ENCODE results near the gene CLBA1.
"Not testable (repeated sequence)": the region's sequence is repeated elsewhere in the genome, so short reads cannot be mapped to it uniquely, and the experiment has no call there.

CLBA1 gene

GRCh38 chr14:104945986-104946965, 39.3 kb upstream of the CLBA1 start:
- DNase-seq (ENCODE audit: low read depth in 2 of 2); H3K4me3 ChIP-seq (replicated peaks in 1 of 2; ENCODE audit: low read depth in 2 of 2, low read length in 2 of 2): not testable (repeated sequence)

DNA sequence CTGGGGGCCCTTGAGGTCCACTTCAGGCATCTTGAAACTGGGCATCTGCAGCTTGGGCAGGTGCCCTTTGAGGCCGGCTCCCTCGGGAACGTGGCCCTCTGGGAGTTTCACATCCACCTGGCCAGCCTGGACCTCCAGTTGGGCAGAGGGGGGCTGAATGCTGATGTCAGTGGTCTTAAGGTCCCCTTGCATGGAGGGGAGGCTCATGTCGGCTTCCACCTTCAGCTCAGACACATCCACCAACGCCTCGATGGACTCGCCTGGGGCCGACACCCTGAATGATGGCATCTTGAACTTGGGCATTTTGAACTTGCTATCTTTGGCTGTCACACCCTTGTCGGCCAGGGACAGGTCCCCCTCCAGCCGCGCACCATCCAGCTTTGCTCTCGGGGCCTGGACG, 38.4 kb upstream of the CLBA1 start:
- H3K4me3 ChIP-seq (replicated peaks in 1 of 2; ENCODE audit: low read depth in 2 of 2, low read length in 2 of 2); DNase-seq (ENCODE audit: low read depth in 2 of 2): not testable (repeated sequence)

DNA sequence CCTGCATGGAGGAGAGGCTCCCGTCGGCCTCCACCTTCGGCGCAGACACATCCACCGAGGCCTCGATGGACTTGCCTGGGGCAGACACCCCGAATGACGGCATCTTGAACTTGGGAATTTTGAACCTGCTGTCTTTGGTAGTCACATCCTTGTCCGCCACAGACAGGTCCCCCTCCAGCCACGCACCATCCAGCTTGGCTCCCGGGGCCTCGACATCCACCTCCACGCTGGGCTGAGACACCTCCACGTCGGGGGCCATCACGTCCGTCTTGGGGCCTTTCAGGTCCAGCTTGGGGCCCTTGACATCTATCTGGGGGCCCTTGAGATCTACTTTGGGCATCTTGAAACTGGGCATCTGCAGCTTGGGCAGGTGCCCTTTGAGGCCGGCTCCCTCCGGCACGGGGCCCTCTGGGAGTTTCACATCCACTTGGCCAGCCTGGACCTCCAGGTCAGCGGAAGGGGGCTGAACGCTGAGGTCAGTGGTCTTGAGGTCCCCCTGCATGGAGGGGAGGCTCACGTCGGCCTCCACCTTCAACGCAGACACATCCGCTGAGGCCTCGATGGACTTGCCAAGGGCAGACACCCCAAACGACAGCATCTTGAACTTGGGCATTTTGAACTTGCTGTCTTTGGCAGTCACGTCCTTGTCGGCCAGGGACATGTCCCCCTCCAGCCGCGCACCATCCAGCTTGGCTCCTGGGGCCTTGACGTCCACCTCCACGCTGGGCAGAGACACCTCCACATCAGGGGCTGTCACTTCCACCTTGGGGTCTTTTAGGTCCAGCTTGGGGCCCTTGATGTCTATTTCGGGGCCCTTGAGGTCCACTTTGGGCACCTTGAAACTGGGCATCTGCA, 37.5 kb upstream of the CLBA1 start:
- DNase-seq (ENCODE audit: low read depth in 2 of 2); H3K4me3 ChIP-seq (replicated peaks in 1 of 2; ENCODE audit: low read depth in 2 of 2, low read length in 2 of 2): not testable (repeated sequence)

- no peak overlapping the region for H3K4me3 ChIP-seq (replicated peaks in 1 of 2; ENCODE audit: low read depth in 2 of 2, low read length in 2 of 2)
- TF ChIP-seq, protein P1, sequence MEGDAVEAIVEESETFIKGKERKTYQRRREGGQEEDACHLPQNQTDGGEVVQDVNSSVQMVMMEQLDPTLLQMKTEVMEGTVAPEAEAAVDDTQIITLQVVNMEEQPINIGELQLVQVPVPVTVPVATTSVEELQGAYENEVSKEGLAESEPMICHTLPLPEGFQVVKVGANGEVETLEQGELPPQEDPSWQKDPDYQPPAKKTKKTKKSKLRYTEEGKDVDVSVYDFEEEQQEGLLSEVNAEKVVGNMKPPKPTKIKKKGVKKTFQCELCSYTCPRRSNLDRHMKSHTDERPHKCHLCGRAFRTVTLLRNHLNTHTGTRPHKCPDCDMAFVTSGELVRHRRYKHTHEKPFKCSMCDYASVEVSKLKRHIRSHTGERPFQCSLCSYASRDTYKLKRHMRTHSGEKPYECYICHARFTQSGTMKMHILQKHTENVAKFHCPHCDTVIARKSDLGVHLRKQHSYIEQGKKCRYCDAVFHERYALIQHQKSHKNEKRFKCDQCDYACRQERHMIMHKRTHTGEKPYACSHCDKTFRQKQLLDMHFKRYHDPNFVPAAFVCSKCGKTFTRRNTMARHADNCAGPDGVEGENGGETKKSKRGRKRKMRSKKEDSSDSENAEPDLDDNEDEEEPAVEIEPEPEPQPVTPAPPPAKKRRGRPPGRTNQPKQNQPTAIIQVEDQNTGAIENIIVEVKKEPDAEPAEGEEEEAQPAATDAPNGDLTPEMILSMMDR (IDR thresholded peaks at IDR 0.05; ENCODE audit: low read depth, low read length) = no peak
- no peak for DNase-seq (ENCODE audit: low read depth in 2 of 2)
Observed at GRCh38 chr14:104948736-104949031, 36.9 kb upstream of the CLBA1 start.

DNA sequence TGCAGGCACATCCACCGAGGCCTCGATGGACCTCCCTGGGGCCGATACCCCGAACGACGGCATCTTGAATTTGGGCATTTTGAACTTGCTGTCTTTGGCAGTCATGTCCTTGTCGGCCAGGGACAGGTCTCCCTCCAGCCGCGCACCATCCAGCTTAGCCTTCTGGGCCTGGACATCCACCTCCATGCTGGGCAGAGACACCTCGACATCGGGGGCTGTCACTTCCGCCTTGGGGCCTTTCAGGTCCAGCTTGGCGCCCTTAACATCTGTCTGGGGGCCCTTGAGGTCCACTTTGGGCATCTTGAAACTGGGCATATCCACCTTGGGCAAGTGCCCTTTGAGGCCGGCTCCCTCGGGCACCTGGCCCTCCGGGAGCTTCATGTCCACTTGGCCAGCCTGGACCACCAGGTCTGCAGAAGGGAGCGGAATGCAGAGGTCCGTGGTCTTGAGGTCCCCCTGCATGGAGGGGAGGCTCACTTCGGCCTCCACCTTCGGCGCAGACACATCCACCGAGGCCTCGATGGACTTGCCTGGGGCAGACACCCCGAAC, 36.1 kb upstream of the CLBA1 start:
- not testable (repeated sequence) for H3K4me3 ChIP-seq (replicated peaks in 1 of 2; ENCODE audit: low read depth in 2 of 2, low read length in 2 of 2); DNase-seq (ENCODE audit: low read depth in 2 of 2)

DNA sequence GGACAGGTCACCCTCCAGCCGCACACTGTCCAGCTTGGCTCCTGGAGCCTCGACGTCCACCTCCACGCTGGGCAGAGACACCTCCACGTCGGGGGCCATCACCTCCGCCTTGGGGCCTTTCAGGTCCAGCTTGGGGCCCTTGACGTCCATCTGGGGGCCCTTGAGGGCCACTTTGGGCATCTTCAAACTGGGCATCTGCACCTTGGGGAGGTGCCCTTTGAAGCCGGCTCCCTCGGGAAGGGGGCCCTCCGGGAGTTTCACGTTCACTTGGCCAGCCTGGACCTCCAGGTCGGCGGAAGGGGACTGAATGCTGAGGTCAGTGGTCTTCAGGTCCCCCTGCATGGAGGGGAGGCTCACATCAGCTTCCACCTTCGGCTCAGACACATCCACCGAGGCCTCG, 35.6 kb upstream of the CLBA1 start:
- TF ChIP-seq, protein P1 (IDR thresholded peaks at IDR 0.05; ENCODE audit: low read depth, low read length) = no peak
- no peak overlapping the region for H3K4me3 ChIP-seq (replicated peaks in 1 of 2; ENCODE audit: low read depth in 2 of 2, low read length in 2 of 2)
- no peak for DNase-seq (ENCODE audit: low read depth in 2 of 2)

- not testable (repeated sequence) for DNase-seq (ENCODE audit: low read depth in 2 of 2); H3K4me3 ChIP-seq (replicated peaks in 1 of 2; ENCODE audit: low read depth in 2 of 2, low read length in 2 of 2)
Observed at GRCh38 chr14:104950701-104951100, 34.9 kb upstream of the CLBA1 start.

DNA sequence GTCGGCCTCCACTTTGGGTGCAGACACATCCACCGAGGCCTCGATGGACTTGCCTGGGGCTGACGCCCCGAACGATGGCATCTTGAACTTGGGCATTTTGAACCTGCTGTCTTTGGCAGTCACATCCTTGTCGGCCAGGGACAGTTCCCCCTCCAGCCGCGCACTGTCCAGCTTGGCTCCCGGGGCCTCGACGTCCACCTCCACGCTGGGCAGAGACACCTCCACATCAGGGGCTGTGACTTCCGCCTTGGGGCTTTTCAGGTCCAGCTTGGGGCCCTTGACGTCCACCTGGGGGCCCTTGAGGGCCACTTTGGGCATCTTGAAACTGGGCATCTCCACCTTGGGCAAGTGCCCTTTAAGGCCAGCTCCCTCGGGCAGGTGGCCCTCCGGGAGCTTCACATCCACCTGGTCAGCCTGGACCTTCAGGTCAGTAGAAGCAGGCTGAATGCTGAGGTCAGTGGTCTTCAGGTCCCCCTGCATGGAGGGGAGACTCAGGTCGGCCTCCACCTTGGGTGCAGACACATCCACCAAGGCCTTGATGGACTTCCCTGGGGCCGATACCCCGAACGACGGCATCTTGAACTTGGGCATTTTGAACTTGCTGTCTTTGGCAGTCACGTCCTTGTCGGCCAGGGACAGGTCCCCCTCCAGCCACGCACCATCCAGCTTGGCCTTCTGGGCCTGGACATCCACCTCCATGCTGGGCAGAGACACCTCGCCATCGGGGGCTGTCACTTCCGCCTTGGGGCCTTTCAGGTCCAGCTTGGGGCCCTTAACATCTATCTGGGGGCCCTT, 33.5 kb upstream of the CLBA1 start:
- DNase-seq (ENCODE audit: low read depth in 2 of 2); H3K4me3 ChIP-seq (replicated peaks in 1 of 2; ENCODE audit: low read depth in 2 of 2, low read length in 2 of 2): not testable (repeated sequence)

GRCh38 chr14:104953097-104953496, 32.5 kb upstream of the CLBA1 start:
- TF ChIP-seq, protein P1 (IDR thresholded peaks at IDR 0.05; ENCODE audit: low read depth, low read length) = no peak
- no peak overlapping the region for H3K4me3 ChIP-seq (replicated peaks in 1 of 2; ENCODE audit: low read depth in 2 of 2, low read length in 2 of 2)
- no peak for DNase-seq (ENCODE audit: low read depth in 2 of 2)

Measured in cardiac fibroblast (primary cell).